Sigmoid colon (tissue), 3 donors: ENCODE results near the gene TBX1.

Experiments used
- POLR2A ChIP-seq, 2 donors: fragments of 450-650 bp; IDR thresholded peaks; one replicate each; pipeline ENCODE4 v1.6.1; 2016; ENCODE audit warnings: antibody characterized with exemption in 2 of 2, mild to moderate bottlenecking in 2 of 2, moderate library complexity in 2 of 2
- TF ChIP-seq, protein P1 (sequence below), 4 experiments: fragments of 450-650 bp in 3 of 4; fragments of 200-600 bp in 1 of 4; IDR thresholded peaks; one replicate each; pipeline ENCODE4 v1.5.1; 2016 to 2019; ENCODE audit warnings: antibody characterized with exemption in 4 of 4, mild to moderate bottlenecking in 3 of 4, moderate library complexity in 2 of 4

GRCh38 chr22:19733755-19734154 lies 26.8 kb upstream of the TBX1 start:
- TF ChIP-seq, protein P1, sequence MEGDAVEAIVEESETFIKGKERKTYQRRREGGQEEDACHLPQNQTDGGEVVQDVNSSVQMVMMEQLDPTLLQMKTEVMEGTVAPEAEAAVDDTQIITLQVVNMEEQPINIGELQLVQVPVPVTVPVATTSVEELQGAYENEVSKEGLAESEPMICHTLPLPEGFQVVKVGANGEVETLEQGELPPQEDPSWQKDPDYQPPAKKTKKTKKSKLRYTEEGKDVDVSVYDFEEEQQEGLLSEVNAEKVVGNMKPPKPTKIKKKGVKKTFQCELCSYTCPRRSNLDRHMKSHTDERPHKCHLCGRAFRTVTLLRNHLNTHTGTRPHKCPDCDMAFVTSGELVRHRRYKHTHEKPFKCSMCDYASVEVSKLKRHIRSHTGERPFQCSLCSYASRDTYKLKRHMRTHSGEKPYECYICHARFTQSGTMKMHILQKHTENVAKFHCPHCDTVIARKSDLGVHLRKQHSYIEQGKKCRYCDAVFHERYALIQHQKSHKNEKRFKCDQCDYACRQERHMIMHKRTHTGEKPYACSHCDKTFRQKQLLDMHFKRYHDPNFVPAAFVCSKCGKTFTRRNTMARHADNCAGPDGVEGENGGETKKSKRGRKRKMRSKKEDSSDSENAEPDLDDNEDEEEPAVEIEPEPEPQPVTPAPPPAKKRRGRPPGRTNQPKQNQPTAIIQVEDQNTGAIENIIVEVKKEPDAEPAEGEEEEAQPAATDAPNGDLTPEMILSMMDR (IDR thresholded peaks at IDR 0.05) = no peak
- no peak for TF ChIP-seq POLR2A (IDR thresholded peaks at IDR 0.05)
